Brain pericyte (primary cell): ENCODE data around the gene SPINT4.
"Not testable (repeated sequence)": the region's sequence is repeated elsewhere in the genome, so short reads cannot be mapped to it uniquely, and the experiment has no call there.

ENCODE experiments used
- DNase-seq: peaks from one replicate; pipeline ENCODE4 v3.0.0-alpha.2; 2012; ENCODE audit warnings: low read depth, low spot score

The SPINT4 gene

GRCh38 chr20:45722047-45722446 lies at the start of gene SPINT4:
Gene SPINT4 (plus strand): TSS chr20:45722347. CDS start chr20:45722368, 21 bp downstream.
- DNase-seq, result no peak

GRCh38 chr20:45672765-45673164 lies 49.4 kb upstream of the SPINT4 start:
- no peak for DNase-seq

GRCh38 chr20:45679650-45680049 lies 42.5 kb upstream of the SPINT4 start:
- no peak for DNase-seq

GRCh38 chr20:45685896-45686295 lies 36.3 kb upstream of the SPINT4 start:
- DNase-seq, result no peak

- DNase-seq, result not testable (repeated sequence)
Measured at GRCh38 chr20:45693346-45693745, 28.8 kb upstream of the SPINT4 start.

GRCh38 chr20:45695496-45695895 lies 26.7 kb upstream of the SPINT4 start:
- DNase-seq, result no peak

GRCh38 chr20:45701104-45701503 lies 21.0 kb upstream of the SPINT4 start:
- no peak for DNase-seq

GRCh38 chr20:45701873-45702272 lies 20.3 kb upstream of the SPINT4 start, which contains the start of gene WFDC13:
Gene WFDC13 (plus strand): TSS chr20:45702038. CDS start chr20:45702124, 86 bp downstream.
- no peak for DNase-seq

GRCh38 chr20:45704969-45705637 lies 17.0 kb upstream of the SPINT4 start, which contains the start of gene WFDC10B:
Gene WFDC10B (minus strand): TSS chr20:45705019. CDS start chr20:45685992, 19,027 bp downstream.
- DNase-seq, result no peak

GRCh38 chr20:45716141-45716688 lies 5.9 kb upstream of the SPINT4 start:
- DNase-seq, result not testable (repeated sequence)

- DNase-seq, result no peak
Measured at GRCh38 chr20:45725134-45725533, 3.0 kb downstream of the SPINT4 start.

- DNase-seq, result no peak
Measured at GRCh38 chr20:45727044-45727443, 4.9 kb downstream of the SPINT4 start.

GRCh38 chr20:45732199-45732598 lies 10.1 kb downstream of the SPINT4 start:
- DNase-seq, result no peak

- DNase-seq, result no peak
Measured at GRCh38 chr20:45735552-45735951, 13.4 kb downstream of the SPINT4 start.

GRCh38 chr20:45735988-45736387 lies 13.8 kb downstream of the SPINT4 start:
- DNase-seq, result no peak

GRCh38 chr20:45742596-45742995 lies 20.4 kb downstream of the SPINT4 start:
- DNase-seq, result no peak

GRCh38 chr20:45745015-45745414 lies 22.9 kb downstream of the SPINT4 start:
- no peak for DNase-seq

- DNase-seq, result no peak
Measured at GRCh38 chr20:45751721-45752120, 29.6 kb downstream of the SPINT4 start.

- no peak for DNase-seq
Measured at GRCh38 chr20:45752746-45753145, 30.6 kb downstream of the SPINT4 start.

GRCh38 chr20:45758096-45758495 lies 35.9 kb downstream of the SPINT4 start:
- DNase-seq, result no peak

- not testable (repeated sequence) for DNase-seq
Measured at GRCh38 chr20:45759921-45760320, 37.8 kb downstream of the SPINT4 start.

GRCh38 chr20:45761966-45762365 lies 39.8 kb downstream of the SPINT4 start:
- not testable (repeated sequence) for DNase-seq

GRCh38 chr20:45764618-45765282 lies 42.6 kb downstream of the SPINT4 start:
- DNase-seq, result not testable (repeated sequence)
